Fibroblast of the aortic adventitia (primary cell): Measurements from ENCODE around the gene FGGY. TPM values are rescaled to one million over a fixed set of nuclear protein-coding genes. Genes with fewer than 3 reads are reported as not detected.
A peak's percentile ranks its signal among the peaks of the same experiment; 100 is the strongest.

Experiments
- DNase-seq: peaks from one replicate; pipeline ENCODE4 v3.0.0-alpha.2; 2010; ENCODE audit warnings: low read depth
- H3K4me3 ChIP-seq: 2 replicates; pipeline ENCODE4 v1.5.1; 2011; ENCODE audit warnings: low read depth, mild to moderate bottlenecking, control low read depth, low read length, moderate library complexity
- total RNA-seq: library from RNA; depleted of rRNA; stranded (reverse); fragments of >200 nt; gene quantifications from 2 replicates; pipeline ENCODE4 v1.2.3, GENCODE V29; 2012; ENCODE audit warnings: low replicate concordance
- TF ChIP-seq, protein P1 (sequence below): IDR thresholded peaks from 2 replicates; pipeline ENCODE4 v1.5.1; 2011; ENCODE audit warnings: mild to moderate bottlenecking, low read length, control low read depth, inconsistent platforms; ENCODE audit not compliant: insufficient read depth

The FGGY gene
- total RNA-seq, 1 donor, result 17.5 TPM

DNA sequence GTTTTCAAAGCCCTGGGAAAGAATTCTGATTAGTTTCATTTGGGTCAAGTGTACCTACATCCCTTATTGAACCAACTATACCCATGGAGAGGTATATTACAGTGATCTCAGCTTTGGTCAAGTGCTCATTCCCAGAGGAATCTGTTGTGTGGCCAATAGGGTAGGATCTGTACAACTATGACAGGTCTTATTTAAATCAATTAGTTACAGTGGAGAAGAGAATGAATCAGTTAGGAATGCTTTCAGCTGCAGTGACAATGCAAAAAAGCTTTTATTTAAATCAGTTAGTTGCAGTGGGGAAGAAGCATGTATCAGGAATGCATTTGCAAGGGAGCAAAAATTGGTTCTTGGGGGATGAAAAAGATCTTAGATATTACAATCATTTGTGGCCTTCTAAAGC is 119.0 kb downstream of the FGGY start:
- no peak overlapping the region for H3K4me3 ChIP-seq
- DNase-seq, result no peak
- TF ChIP-seq, protein P1, sequence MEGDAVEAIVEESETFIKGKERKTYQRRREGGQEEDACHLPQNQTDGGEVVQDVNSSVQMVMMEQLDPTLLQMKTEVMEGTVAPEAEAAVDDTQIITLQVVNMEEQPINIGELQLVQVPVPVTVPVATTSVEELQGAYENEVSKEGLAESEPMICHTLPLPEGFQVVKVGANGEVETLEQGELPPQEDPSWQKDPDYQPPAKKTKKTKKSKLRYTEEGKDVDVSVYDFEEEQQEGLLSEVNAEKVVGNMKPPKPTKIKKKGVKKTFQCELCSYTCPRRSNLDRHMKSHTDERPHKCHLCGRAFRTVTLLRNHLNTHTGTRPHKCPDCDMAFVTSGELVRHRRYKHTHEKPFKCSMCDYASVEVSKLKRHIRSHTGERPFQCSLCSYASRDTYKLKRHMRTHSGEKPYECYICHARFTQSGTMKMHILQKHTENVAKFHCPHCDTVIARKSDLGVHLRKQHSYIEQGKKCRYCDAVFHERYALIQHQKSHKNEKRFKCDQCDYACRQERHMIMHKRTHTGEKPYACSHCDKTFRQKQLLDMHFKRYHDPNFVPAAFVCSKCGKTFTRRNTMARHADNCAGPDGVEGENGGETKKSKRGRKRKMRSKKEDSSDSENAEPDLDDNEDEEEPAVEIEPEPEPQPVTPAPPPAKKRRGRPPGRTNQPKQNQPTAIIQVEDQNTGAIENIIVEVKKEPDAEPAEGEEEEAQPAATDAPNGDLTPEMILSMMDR, result no peak

DNA sequence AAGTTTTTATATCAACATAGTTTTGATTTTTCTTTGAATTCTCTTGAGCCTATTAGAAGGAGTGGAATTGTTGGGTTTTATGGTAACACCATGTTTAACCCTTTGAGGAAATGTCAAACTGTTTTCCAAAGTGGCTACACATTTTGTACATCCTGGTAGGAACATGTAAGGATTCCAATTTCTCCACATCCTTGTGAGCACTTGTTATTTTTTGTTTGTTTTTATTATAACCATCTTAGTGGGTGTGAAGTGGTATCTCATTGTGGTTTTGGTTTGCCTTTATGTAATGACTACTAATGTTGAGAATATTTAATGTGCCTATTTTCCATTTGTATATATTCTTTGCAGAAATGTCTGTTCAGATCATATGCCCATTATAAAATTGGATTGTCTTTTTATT is 120.5 kb downstream of the FGGY start:
- H3K4me3 ChIP-seq, result no peak overlapping the region
- DNase-seq, result no peak
- TF ChIP-seq, protein P1, result no peak

DNA sequence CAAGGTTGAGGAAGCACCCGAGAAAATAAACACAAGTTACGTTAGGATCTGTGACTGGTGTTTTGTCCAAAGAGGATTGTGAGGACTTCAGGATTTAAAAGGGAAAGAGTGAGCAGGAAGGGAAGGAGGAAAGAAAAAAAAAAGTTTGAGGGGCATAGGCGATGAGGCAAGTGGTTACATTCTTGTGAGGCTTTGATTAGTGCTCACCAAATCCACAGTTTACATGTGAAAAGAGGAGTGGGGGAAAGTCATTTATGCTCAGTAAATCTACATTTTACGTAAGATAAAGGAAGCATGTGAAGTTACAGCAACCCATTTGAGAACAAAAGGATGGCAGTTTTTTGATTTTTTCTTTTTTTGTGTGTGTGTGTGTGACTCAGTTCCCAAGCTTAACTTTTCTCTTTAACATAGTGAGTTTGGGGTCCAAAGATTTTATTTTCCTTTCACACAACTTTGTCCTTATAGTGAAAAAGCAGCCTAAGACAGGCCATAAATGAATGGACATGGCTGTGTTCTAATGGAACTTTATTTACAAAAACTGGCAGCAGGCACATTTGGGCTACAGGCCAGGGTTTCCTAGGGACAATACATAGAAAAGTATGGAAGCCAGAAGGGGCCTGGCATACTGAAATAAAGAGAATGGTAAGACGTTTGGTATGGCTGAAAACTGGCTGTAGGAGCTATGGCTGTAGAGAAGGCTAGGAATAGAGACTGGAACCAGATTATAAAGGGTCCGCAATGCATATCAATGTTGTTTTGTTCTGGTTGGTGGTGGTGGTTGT is 121.7 kb downstream of the FGGY start:
- no peak overlapping the region for H3K4me3 ChIP-seq
- DNase-seq, result no peak
- TF ChIP-seq, protein P1, result no peak

DNA sequence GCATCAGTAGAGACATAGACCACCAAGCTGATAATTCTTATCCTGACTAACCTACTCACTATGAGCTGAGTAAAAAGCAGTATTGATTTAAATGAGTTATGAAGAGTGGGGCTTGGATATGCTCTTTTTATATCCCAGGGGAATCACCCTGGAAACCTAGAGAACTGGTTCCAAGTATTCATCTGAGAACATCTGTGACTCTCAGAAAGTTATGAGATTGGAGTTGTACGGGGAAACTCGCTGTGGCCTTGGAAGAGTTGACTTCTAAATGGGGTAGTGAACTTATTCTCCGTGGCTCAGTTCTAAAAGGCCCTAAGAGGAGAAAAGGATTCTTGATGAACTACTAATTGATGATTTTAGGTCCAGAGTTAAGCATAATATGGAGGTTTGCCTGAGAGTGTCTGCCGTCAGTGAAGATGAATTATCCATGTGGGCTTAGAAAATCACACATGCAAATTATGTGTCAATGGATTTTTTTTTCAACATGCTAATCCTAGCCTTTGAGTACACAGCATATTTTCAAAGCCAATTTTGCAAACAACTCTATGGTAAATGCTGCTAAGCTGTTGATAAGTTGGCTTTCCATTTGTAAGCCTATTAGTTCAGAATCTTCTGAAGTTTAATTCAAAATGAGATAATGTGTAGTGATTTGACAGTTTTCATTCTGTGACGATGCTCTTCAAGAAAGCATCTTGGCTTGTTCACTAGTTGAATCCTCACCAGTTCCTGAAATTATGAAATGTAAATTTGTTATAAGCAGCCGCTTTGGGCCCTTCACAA is 122.7 kb downstream of the FGGY start:
- no peak overlapping the region for H3K4me3 ChIP-seq
- TF ChIP-seq, protein P1, result no peak
- no peak for DNase-seq

DNA sequence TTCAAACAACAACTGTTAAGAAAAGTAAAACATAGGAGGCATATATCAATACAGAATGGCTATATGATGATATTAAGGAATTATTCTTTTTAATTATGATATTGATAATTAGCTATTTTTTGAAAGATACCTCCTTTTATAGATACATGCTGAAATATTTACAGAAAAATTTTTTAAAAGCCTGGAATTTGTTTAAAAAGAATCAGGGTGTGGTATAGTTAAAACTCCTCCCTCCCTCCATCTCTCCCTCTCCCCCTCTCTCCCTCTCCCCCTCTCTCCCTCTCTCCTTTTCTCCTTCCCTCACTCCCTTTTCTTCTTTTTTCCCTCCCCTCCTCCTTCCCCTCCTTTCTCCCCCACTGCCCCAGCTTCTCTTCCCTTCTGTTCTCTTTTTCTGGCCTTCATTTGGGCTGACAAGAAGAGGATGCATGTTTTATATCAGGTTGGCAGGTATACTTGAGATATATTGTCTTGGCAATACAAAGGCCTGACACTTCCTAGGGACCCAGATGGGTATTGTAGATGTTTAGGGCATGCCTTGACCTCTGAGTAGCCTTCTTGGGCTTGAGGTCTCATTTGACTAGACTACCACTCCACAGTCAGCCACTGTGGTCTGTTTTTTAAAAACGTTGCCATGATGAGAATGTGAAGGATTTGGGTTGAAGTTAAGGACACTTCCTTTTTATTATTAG is 124.5 kb downstream of the FGGY start:
- DNase-seq, result no peak
- no peak overlapping the region for H3K4me3 ChIP-seq
- TF ChIP-seq, protein P1, result no peak

DNA sequence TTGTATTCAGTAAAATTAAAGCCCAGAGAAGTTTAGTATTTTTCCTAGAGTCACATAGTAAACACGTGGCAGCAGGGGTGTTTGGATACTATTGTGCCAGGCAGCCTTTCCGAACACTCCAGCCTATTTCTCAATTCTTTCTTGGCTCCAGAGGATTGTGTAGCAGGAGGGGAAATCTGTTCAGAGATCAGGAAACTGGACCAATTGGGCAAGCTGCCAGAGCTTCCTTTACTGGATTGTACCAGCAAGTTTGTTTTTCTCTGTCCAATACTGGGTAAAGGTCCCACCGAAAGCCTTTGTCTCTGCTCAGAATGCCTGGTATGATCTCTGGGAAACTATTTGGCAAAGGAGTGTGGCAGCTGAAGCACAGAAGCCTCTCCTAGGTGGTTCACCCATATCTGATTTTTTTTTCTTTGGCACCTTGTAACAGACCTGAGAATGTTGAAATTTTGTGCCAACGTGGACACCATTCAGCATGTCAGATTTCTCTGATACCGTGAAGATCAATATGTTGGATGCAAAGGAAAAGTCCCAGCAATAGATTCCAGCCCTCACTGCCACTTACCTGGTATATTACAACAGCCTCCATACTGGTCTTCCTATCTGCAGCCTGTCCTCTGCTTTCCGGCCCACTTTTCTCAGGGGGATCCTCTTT is 126.2 kb downstream of the FGGY start:
- no peak overlapping the region for H3K4me3 ChIP-seq
- peak; percentile 81 for DNase-seq
- TF ChIP-seq, protein P1, result no peak
